Measurements from ENCODE around the gene MBNL1. TPM values are rescaled to one million over a fixed set of nuclear protein-coding genes. Genes with fewer than 3 reads are reported as not detected.

MBNL1 gene
- total and polyA plus RNA-seq, 2 of the 13 experiments (the other 11 are each of a cell fraction or from before 2014, with no cell fraction given): 27.1 to 55.4 TPM

GRCh38 chr3:152268555-152269055 is at the start of gene MBNL1 (continued):
- TF ChIP-seq CEBPB (IDR thresholded peaks at IDR 0.05; ENCODE audit: borderline replicate concordance, low read depth, low read length): no peak
- no peak for TF ChIP-seq NFE2L2 (IDR thresholded peaks at IDR 0.05; ENCODE audit: low read length)
- TF ChIP-seq ZNF414 (CRISPR knock-in tag; IDR thresholded peaks at IDR 0.05): no peak; the same call in none of the 2 replicates
- TF ChIP-seq ZNF782 (CRISPR knock-in tag; IDR thresholded peaks at IDR 0.05; ENCODE audit: borderline replicate concordance): peak; percentile 23; the same call in 1 of the 2 replicates
- TF ChIP-seq RBM22 (optimal IDR thresholded peaks at IDR 0.05; ENCODE audit: low read length): no peak
- TF ChIP-seq ZNF556 (CRISPR knock-in tag; IDR thresholded peaks at IDR 0.05; ENCODE audit: borderline replicate concordance): no peak; the same call in 1 of the 2 replicates
- TF ChIP-seq ZNF407 (CRISPR knock-in tag; IDR thresholded peaks at IDR 0.05; ENCODE audit: not compliant biosample characterization): peak; percentile 54
- TF ChIP-seq PLRG1 (conservative IDR thresholded peaks at IDR 0.05): no peak
- no peak for TF ChIP-seq IKZF1 (IDR thresholded peaks at IDR 0.05)
- TF ChIP-seq, protein P1, sequence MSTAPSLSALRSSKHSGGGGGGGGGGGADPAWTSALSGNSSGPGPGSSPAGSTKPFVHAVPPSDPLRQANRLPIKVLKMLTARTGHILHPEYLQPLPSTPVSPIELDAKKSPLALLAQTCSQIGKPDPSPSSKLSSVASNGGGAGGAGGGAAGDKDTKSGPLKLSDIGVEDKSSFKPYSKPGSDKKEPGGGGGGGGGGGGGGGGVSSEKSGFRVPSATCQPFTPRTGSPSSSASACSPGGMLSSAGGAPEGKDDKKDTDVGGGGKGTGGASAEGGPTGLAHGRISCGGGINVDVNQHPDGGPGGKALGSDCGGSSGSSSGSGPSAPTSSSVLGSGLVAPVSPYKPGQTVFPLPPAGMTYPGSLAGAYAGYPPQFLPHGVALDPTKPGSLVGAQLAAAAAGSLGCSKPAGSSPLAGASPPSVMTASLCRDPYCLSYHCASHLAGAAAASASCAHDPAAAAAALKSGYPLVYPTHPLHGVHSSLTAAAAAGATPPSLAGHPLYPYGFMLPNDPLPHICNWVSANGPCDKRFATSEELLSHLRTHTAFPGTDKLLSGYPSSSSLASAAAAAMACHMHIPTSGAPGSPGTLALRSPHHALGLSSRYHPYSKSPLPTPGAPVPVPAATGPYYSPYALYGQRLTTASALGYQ (CRISPR knock-in tag; IDR thresholded peaks at IDR 0.05): peak; percentile 46; the same call in 1 of the 2 replicates
- no peak for TF ChIP-seq RBAK (CRISPR knock-in tag; IDR thresholded peaks at IDR 0.05)
- TF ChIP-seq ZBTB3 (CRISPR knock-in tag; IDR thresholded peaks at IDR 0.05; ENCODE audit: borderline replicate concordance, low read depth): no peak
- TF ChIP-seq MZF1 (CRISPR knock-in tag; IDR thresholded peaks at IDR 0.05; ENCODE audit: borderline replicate concordance): no peak
- peak; percentile 85 for TF ChIP-seq ZGPAT (CRISPR knock-in tag; IDR thresholded peaks at IDR 0.05)
- TF ChIP-seq ZFP36L1 (CRISPR knock-in tag; IDR thresholded peaks at IDR 0.05): no peak; the same call in 1 of the 2 replicates
- peak; percentile 73 for TF ChIP-seq SAP130 (CRISPR knock-in tag; IDR thresholded peaks at IDR 0.05; ENCODE audit: low read depth)
- no peak for TF ChIP-seq ZNF230 (CRISPR knock-in tag; IDR thresholded peaks at IDR 0.05)
- 0 out of 2 replicates have a peak, but pooled peaks have one; percentile 12 for TF ChIP-seq NFKBIZ (CRISPR knock-in tag; IDR thresholded peaks at IDR 0.05)
- no peak for TF ChIP-seq CENPX (CRISPR knock-in tag; IDR thresholded peaks at IDR 0.05)
